ENCODE results near the gene SLX4. TPM values are rescaled to one million over a fixed set of nuclear protein-coding genes. Genes with fewer than 3 reads are reported as not detected.

The SLX4 gene
- total RNA-seq, 1 donor from 2014 or later: 6.5 TPM

- DNase-seq (ENCODE audit: extremely low read depth, low read depth, low spot score): no peak
Observed at GRCh38 chr16:3602320-3602653, 9.1 kb downstream of the SLX4 start.

- DNase-seq (ENCODE audit: extremely low read depth, low read depth, low spot score): no peak
Observed at GRCh38 chr16:3601614-3602319, 9.6 kb downstream of the SLX4 start.

GRCh38 chr16:3599922-3600321 is 11.5 kb downstream of the SLX4 start:
- no peak for DNase-seq (ENCODE audit: extremely low read depth, low read depth, low spot score)

- DNase-seq (ENCODE audit: extremely low read depth, low read depth, low spot score): no peak
Observed at GRCh38 chr16:3599121-3599520, 12.3 kb downstream of the SLX4 start.

GRCh38 chr16:3598236-3598635 is 13.2 kb downstream of the SLX4 start:
- no peak for DNase-seq (ENCODE audit: extremely low read depth, low read depth, low spot score)

GRCh38 chr16:3597676-3598075 is 13.7 kb downstream of the SLX4 start:
- no peak for DNase-seq (ENCODE audit: extremely low read depth, low read depth, low spot score)

- no peak for DNase-seq (ENCODE audit: extremely low read depth, low read depth, low spot score)
Observed at GRCh38 chr16:3597226-3597625, 14.2 kb downstream of the SLX4 start.

GRCh38 chr16:3596101-3596861 is 15.1 kb downstream of the SLX4 start:
- DNase-seq (ENCODE audit: extremely low read depth, low read depth, low spot score): no peak

- DNase-seq (ENCODE audit: extremely low read depth, low read depth, low spot score): no peak
Observed at GRCh38 chr16:3595521-3596021, 15.8 kb downstream of the SLX4 start.

- DNase-seq (ENCODE audit: extremely low read depth, low read depth, low spot score): no peak
Observed at GRCh38 chr16:3595110-3595486, 16.3 kb downstream of the SLX4 start.

- no peak for DNase-seq (ENCODE audit: extremely low read depth, low read depth, low spot score)
Observed at GRCh38 chr16:3594316-3595109, 16.9 kb downstream of the SLX4 start.

- no peak for DNase-seq (ENCODE audit: extremely low read depth, low read depth, low spot score)
Observed at GRCh38 chr16:3592559-3592958, 18.8 kb downstream of the SLX4 start.

GRCh38 chr16:3591991-3592390 is 19.4 kb downstream of the SLX4 start:
- no peak for DNase-seq (ENCODE audit: extremely low read depth, low read depth, low spot score)

- DNase-seq (ENCODE audit: extremely low read depth, low read depth, low spot score): no peak
Observed at GRCh38 chr16:3591436-3591803, 20.0 kb downstream of the SLX4 start.

- DNase-seq (ENCODE audit: extremely low read depth, low read depth, low spot score): no peak
Observed at GRCh38 chr16:3590736-3591435, 20.5 kb downstream of the SLX4 start.

GRCh38 chr16:3589991-3590701 is 21.3 kb downstream of the SLX4 start:
- DNase-seq (ENCODE audit: extremely low read depth, low read depth, low spot score): no peak

- no peak for DNase-seq (ENCODE audit: extremely low read depth, low read depth, low spot score)
Observed at GRCh38 chr16:3589441-3589921, 21.9 kb downstream of the SLX4 start.

GRCh38 chr16:3589001-3589400 is 22.4 kb downstream of the SLX4 start:
- DNase-seq (ENCODE audit: extremely low read depth, low read depth, low spot score): no peak

GRCh38 chr16:3587547-3588110 is 23.8 kb downstream of the SLX4 start:
- no peak for DNase-seq (ENCODE audit: extremely low read depth, low read depth, low spot score)

GRCh38 chr16:3584412-3584811 is 27.0 kb downstream of the SLX4 start:
- DNase-seq (ENCODE audit: extremely low read depth, low read depth, low spot score): no peak

Measured in glomerular endothelial cell (primary cell).